Heart left ventricle (tissue), 16 donors: ENCODE measurements around the gene TMEFF1. TPM values are rescaled to one million over a fixed set of nuclear protein-coding genes. Genes with fewer than 3 reads are reported as not detected.

ENCODE experiments used
- ATAC-seq, 4 donors: fragments of 200-7000 bp; cut with Tn5 transposase; one replicate each; pipeline ENCODE4 v1.9.1; 2020 to 2022; ENCODE audit warnings: moderate library complexity in 4 of 4, mild to moderate bottlenecking in 3 of 4, moderate number of reproducible peaks in 1 of 4
- DNase-seq, 5 donors: peaks; one replicate each; pipeline ENCODE4 v3.0.0-alpha.2; 2020
- H3K27ac ChIP-seq, 12 donors: fragments of 200-600 bp; sonication (generic) in 4 of 12; one replicate each; pipeline versions ENCODE4 v1.5.0 to v1.8.0; 2016 to 2022; ENCODE audit warnings: mild to moderate bottlenecking in 2 of 12
- H3K27me3 ChIP-seq, 9 donors: fragments of 200-600 bp; sonication (generic) in 2 of 9; one replicate each; pipeline versions ENCODE4 v1.5.1 to v1.8.0; 2016 to 2022; ENCODE audit warnings: mild to moderate bottlenecking in 3 of 9
- H3K36me3 ChIP-seq, 9 donors: fragments of 200-600 bp; sonication (generic) in 2 of 9; one replicate each; pipeline versions ENCODE4 v1.5.0 to v1.8.0; 2018 to 2022; ENCODE audit warnings: mild to moderate bottlenecking in 2 of 9
- H3K4me1 ChIP-seq, 12 donors: fragments of 200-600 bp; sonication (generic) in 4 of 12; one replicate each; pipeline versions ENCODE4 v1.5.0 to v1.8.0; 2016 to 2022; ENCODE audit warnings: mild to moderate bottlenecking in 3 of 12
- H3K4me3 ChIP-seq, 12 donors: fragments of 200-600 bp; sonication (generic) in 4 of 12; one replicate each; pipeline versions ENCODE4 v1.5.0 to v1.8.0; 2017 to 2022; ENCODE audit warnings: mild to moderate bottlenecking in 9 of 12, moderate library complexity in 4 of 12
- H3K9me3 ChIP-seq, 12 donors: fragments of 200-600 bp; sonication (generic) in 4 of 12; one replicate each; pipeline versions ENCODE4 v1.5.0 to v1.8.0; 2016 to 2022; ENCODE audit warnings: mild to moderate bottlenecking in 1 of 12
- POLR2A ChIP-seq, 2 donors: fragments of 450-650 bp; IDR thresholded peaks; one replicate each; pipeline ENCODE4 v1.6.1; 2017; ENCODE audit warnings: antibody characterized with exemption in 2 of 2, mild to moderate bottlenecking in 2 of 2, moderate library complexity in 2 of 2
- WGBS, 4 donors: extraction: QIAGEN DNeasy Blood & Tissue Kit in 2 of 4; methylation state at CpG; one replicate each; pipeline versions ENCODE4 v1.1.5 to v1.1.7; 2013 to 2018; 5-methylcytosine and 5-hydroxymethylcytosine counted together
- intact Hi-C, 10 donors: fragments of 100-400 bp; cut with DNase I; formaldehyde crosslinking; loops; one replicate each; pipeline versions ENCODE4 v1.11.1 to v1.14.2; 2022
- polyA plus RNA-seq, 2 donors: library from polyadenylated mRNA; stranded (reverse); fragments of 200-250 nt; gene quantifications; one replicate each; pipeline ENCODE4 v1.2.3, GENCODE V29; 2013
- total RNA-seq, 9 donors: library from RNA; depleted of rRNA in 2 of 9; stranded (reverse); fragments of >200 nt in 2 of 9; fragmentation: NEBNext Ultra II Directional in 3 of 9; extraction: Animal tissue kit (Norgen Biotek cat#: 25700) in 3 of 9; gene quantifications; one replicate each; pipeline versions ENCODE4 v1.1.0 to v1.2.4, GENCODE V29; 2016 to 2023
- TF ChIP-seq, protein P1 (sequence below), 12 donors: fragments of 200-600 bp; sonication (generic) in 4 of 12; IDR thresholded peaks; one replicate each; pipeline versions ENCODE4 v1.5.0 to v1.8.0; 2018 to 2022; ENCODE audit warnings: antibody characterized with exemption in 12 of 12, mild to moderate bottlenecking in 5 of 12
- donor health status: ischemic (EF 13 %, LVEDD 7.1; RV severe dilation, severe dysfunction).
- donor health status: healthy with polysubstance abuse.
- donor health status: DM: no; HTN: yes; CAD: no.
- donor health status: DM: no; HTN: no; CAD: no.
- donor health status: ischemic (EF 25% LVEDD 6.9; RV normal size, moderate dysfunction).
- donor health status: ischemic (EF 25% LVEDD 5.7; RV mildly dilated, moderate dysfunction).
- donor health status: healthy.
- donor health status: DM: yes; HTN: yes; CAD: no.
- donor health status: ischemic (EF 35%, LVEDD 5.7; RV mildly dilated, moderate dysfunction).
- donor health status: nonischemic (EF 11% LVEDD 7.7; RV severe dilation, severe dysfunction).
- donor health status: DM: yes; HTN: yes; CAD: no.
- donor health status: PGD.
- donor health status: ischemic (EF 29% LVEDD 5.4; RV normal size, mild dysfunction).
- donor health status: nonischemic (EF 23%, LVEDD 6.1; RV moderate dilation, normal function).

Gene TMEFF1
- total and polyA plus RNA-seq, 11 donors, result 0.03 to 1.1 (median 0.19) TPM; not detected in 4

- TF ChIP-seq, protein P1, sequence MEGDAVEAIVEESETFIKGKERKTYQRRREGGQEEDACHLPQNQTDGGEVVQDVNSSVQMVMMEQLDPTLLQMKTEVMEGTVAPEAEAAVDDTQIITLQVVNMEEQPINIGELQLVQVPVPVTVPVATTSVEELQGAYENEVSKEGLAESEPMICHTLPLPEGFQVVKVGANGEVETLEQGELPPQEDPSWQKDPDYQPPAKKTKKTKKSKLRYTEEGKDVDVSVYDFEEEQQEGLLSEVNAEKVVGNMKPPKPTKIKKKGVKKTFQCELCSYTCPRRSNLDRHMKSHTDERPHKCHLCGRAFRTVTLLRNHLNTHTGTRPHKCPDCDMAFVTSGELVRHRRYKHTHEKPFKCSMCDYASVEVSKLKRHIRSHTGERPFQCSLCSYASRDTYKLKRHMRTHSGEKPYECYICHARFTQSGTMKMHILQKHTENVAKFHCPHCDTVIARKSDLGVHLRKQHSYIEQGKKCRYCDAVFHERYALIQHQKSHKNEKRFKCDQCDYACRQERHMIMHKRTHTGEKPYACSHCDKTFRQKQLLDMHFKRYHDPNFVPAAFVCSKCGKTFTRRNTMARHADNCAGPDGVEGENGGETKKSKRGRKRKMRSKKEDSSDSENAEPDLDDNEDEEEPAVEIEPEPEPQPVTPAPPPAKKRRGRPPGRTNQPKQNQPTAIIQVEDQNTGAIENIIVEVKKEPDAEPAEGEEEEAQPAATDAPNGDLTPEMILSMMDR (IDR thresholded peaks at IDR 0.05), result no peak
- no peak for TF ChIP-seq POLR2A (IDR thresholded peaks at IDR 0.05)
- WGBS, 4 donors, result 92 to 97% (median 93%) methylated on average over 5 of the region's 5 CpGs
- DNase-seq (no peak), ATAC-seq (no peak)
- peaks cover 0 to 33% (median 20%) of the 10 kb centered on the region in 12 donors for H3K4me1 ChIP-seq
- H3K27me3 ChIP-seq, result no peaks in the 10 kb centered on the region
- H3K27ac ChIP-seq, result peak overlapping the region in 1 of 12 donors; percentile 86
- H3K9me3 ChIP-seq, result peaks cover 0 to 2% (median 0%) of the 10 kb centered on the region in 12 donors
- intact Hi-C loops, result no loop called here
- H3K36me3 ChIP-seq, result no peaks in the 10 kb centered on the region
- H3K4me3 ChIP-seq, result no peak overlapping the region
These were observed 42.5 kb upstream of the TMEFF1 start for GRCh38 chr9:100430286-100430940.

DNA sequence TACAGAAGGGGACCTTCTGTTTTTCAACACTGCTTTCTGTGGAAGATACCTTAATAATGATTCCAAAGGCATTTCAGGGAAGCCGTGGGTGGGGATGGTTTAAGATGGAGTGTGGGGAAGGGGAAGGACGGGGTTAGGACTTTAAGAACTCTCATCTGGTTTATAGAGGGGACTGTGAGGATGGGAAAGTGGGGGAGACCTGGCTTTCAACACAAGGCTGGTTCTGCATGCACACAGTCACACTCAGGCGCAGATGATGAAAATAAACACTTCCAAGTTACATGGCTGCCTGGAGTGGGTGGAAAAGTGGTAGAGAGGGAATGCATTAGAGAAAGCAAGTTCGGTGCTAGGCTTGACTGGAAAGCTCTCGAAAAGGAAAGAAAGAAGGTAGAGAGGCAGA lies 41.1 kb upstream of the TMEFF1 start:
- intact Hi-C loops, result no loop called here
- peaks cover 0 to 4% (median 0%) of the 10 kb centered on the region in 12 donors for H3K9me3 ChIP-seq
- ATAC-seq (no peak), DNase-seq (no peak)
- TF ChIP-seq, protein P1 (IDR thresholded peaks at IDR 0.05), result no peak
- no peak for TF ChIP-seq POLR2A (IDR thresholded peaks at IDR 0.05)
- H3K27ac ChIP-seq, result no peak overlapping the region
- H3K4me1 ChIP-seq, result peaks cover 0 to 22% (median 16%) of the 10 kb centered on the region in 12 donors
- H3K36me3 ChIP-seq, result no peaks in the 10 kb centered on the region
- H3K27me3 ChIP-seq, result no peaks in the 10 kb centered on the region
- no peak overlapping the region for H3K4me3 ChIP-seq
- 92 to 95% (median 94%) methylated on average over 5 of the region's 5 CpGs for WGBS, 4 donors

DNA sequence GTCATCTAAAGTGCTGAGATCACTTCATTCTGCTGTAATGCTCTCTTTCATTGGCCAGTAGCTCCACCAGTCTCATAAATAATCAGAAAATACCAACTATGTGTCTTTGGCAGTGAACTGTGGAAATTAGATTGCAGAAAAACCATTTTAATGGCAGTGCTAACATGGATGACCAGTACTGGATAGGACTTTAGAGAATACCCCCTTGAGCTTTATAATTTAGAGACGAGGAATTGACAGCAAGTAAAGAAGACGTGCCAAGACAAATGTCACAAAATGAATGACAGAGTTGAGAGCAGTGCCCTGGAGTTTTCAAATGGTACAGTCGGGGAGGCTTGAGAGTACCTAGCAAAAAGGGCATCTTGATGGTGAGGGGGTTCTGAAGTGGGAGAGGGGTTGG lies 40.2 kb upstream of the TMEFF1 start:
- H3K27me3 ChIP-seq, result no peaks in the 10 kb centered on the region
- H3K27ac ChIP-seq, result no peak overlapping the region
- intact Hi-C loops, result no loop called here
- no peak overlapping the region for H3K4me3 ChIP-seq
- 89 to 94% (median 92%) methylated on average over 3 of the region's 3 CpGs for WGBS, 4 donors
- ATAC-seq (no peak), DNase-seq (no peak)
- H3K36me3 ChIP-seq, result no peaks in the 10 kb centered on the region
- TF ChIP-seq, protein P1 (IDR thresholded peaks at IDR 0.05), result no peak
- no peak for TF ChIP-seq POLR2A (IDR thresholded peaks at IDR 0.05)
- peaks cover 0 to 22% (median 15%) of the 10 kb centered on the region in 12 donors for H3K4me1 ChIP-seq
- H3K9me3 ChIP-seq, result peaks cover 0 to 4% (median 0%) of the 10 kb centered on the region in 12 donors

- no peaks in the 10 kb centered on the region for H3K4me1 ChIP-seq
- TF ChIP-seq POLR2A (IDR thresholded peaks at IDR 0.05), result no peak
- TF ChIP-seq, protein P1 (IDR thresholded peaks at IDR 0.05), result no peak
- H3K36me3 ChIP-seq, result no peaks in the 10 kb centered on the region
- no peaks in the 10 kb centered on the region for H3K27me3 ChIP-seq
- intact Hi-C loops, result loop anchor here in 2 of 10 donors (5.0 kb wide), 3 partner anchors 156 to 409 kb away; no protein-coding TSS in a partner anchor
- H3K27ac ChIP-seq, result no peak overlapping the region
- no peak for DNase-seq
- 87 to 94% (median 92%) methylated on average over 7 of the region's 7 CpGs for WGBS, 4 donors
- no peak for ATAC-seq
- H3K9me3 ChIP-seq, result peaks cover 0 to 4% (median 0%) of the 10 kb centered on the region in 12 donors
- H3K4me3 ChIP-seq, result no peak overlapping the region
These were observed 36.4 kb upstream of the TMEFF1 start for GRCh38 chr9:100436571-100436970.
